H9 (cell line): ENCODE results near the gene ZNF609. TPM values are rescaled to one million over a fixed set of nuclear protein-coding genes. Genes with fewer than 3 reads are reported as not detected.

Source experiments
- DNase-seq: peaks from one replicate; pipeline ENCODE4 v3.0.0-alpha.2; 2017
- H2AFZ ChIP-seq: one replicate; pipeline ENCODE4 v1.6.1; 2013; ENCODE audit warnings: mild to moderate bottlenecking, low read length, control low read depth, moderate library complexity
- H2AK5ac ChIP-seq: 2 replicates; pipeline ENCODE4 v1.6.1; 2013; ENCODE audit warnings: low read length, control low read depth, mixed read lengths; ENCODE audit not compliant: insufficient read length
- H2BK120ac ChIP-seq: one replicate; pipeline ENCODE4 v1.6.1; 2013; ENCODE audit warnings: low read depth, mild to moderate bottlenecking, low read length, control low read depth, inconsistent platforms; ENCODE audit not compliant: poor library complexity, severe bottlenecking
- H2BK12ac ChIP-seq: 2 replicates; pipeline ENCODE4 v1.6.1; 2013; ENCODE audit warnings: low read length, control low read depth, mixed read lengths, low read depth; ENCODE audit not compliant: insufficient read length
- H2BK15ac ChIP-seq: 2 replicates; pipeline ENCODE4 v1.6.1; 2013; ENCODE audit warnings: low read depth, low read length, control low read depth
- H2BK20ac ChIP-seq: one replicate; pipeline ENCODE4 v1.6.1; 2013; ENCODE audit warnings: low read depth, mild to moderate bottlenecking, low read length, control low read depth, inconsistent platforms; ENCODE audit not compliant: poor library complexity, severe bottlenecking
- H2BK5ac ChIP-seq: 2 replicates; pipeline ENCODE4 v1.6.1; 2013; ENCODE audit warnings: low read length, control low read depth, mixed read lengths; ENCODE audit not compliant: insufficient read length
- H3K14ac ChIP-seq: 2 replicates; pipeline ENCODE4 v1.6.1; 2013; ENCODE audit warnings: low read length, control low read depth; ENCODE audit not compliant: insufficient read depth
- H3K18ac ChIP-seq: 2 replicates; pipeline ENCODE4 v1.6.1; 2013; ENCODE audit warnings: low read depth, mild to moderate bottlenecking, mixed read lengths, low read length, control low read depth; ENCODE audit not compliant: insufficient read length
- H3K23ac ChIP-seq: 2 replicates; pipeline ENCODE4 v1.6.1; 2013; ENCODE audit warnings: low read length, control low read depth, mixed read lengths, low read depth; ENCODE audit not compliant: insufficient read length
- H3K23me2 ChIP-seq: 2 replicates; pipeline ENCODE4 v1.6.1; 2013; ENCODE audit warnings: low read depth, mild to moderate bottlenecking, mixed read lengths, low read length, control low read depth; ENCODE audit not compliant: insufficient read length, poor library complexity, severe bottlenecking
- H3K27ac ChIP-seq: 2 replicates; pipeline ENCODE4 v1.5.1; 2013; ENCODE audit warnings: low read length, control low read depth, mixed read lengths, low read depth; ENCODE audit not compliant: insufficient read length
- H3K27me3 ChIP-seq: 2 replicates; pipeline ENCODE4 v1.6.1; 2013; ENCODE audit warnings: low read length, control low read depth, inconsistent platforms; ENCODE audit not compliant: insufficient read depth
- H3K4ac ChIP-seq: 2 replicates; pipeline ENCODE4 v1.6.1; 2013; ENCODE audit warnings: low read depth, mild to moderate bottlenecking, control low read depth, inconsistent platforms, low read length, moderate library complexity
- H3K4me1 ChIP-seq: 2 replicates; pipeline ENCODE4 v1.6.1; 2013; ENCODE audit warnings: low read length, control low read depth, inconsistent platforms; ENCODE audit not compliant: insufficient read depth
- H3K4me2 ChIP-seq: 2 replicates; pipeline ENCODE4 v1.6.1; 2013; ENCODE audit warnings: low read length, control low read depth, mixed read lengths; ENCODE audit not compliant: insufficient read length, insufficient read depth
- H3K56ac ChIP-seq: 2 replicates; pipeline ENCODE4 v1.6.1; 2013; ENCODE audit warnings: low read depth, mild to moderate bottlenecking, mixed read lengths, low read length, control low read depth; ENCODE audit not compliant: insufficient read length
- H3K79me1 ChIP-seq: 2 replicates; pipeline ENCODE4 v1.6.1; 2013; ENCODE audit warnings: low read depth, mild to moderate bottlenecking, moderate library complexity, low read length, control low read depth, inconsistent platforms; ENCODE audit not compliant: insufficient read depth, poor library complexity, severe bottlenecking
- H3K79me2 ChIP-seq: 2 replicates; pipeline ENCODE4 v1.6.1; 2013; ENCODE audit warnings: low read length, control low read depth, inconsistent platforms; ENCODE audit not compliant: insufficient read depth
- H3K9ac ChIP-seq: 2 replicates; pipeline ENCODE4 v1.6.1; 2013; ENCODE audit warnings: low read length, control low read depth, mixed read lengths; ENCODE audit not compliant: insufficient read length; ENCODE audit errors: extremely low read depth
- H3K9me3 ChIP-seq: one replicate; pipeline ENCODE4 v1.6.1; 2013; ENCODE audit warnings: low read depth, low read length, inconsistent platforms; ENCODE audit not compliant: control insufficient read depth
- H3T11ph ChIP-seq: one replicate; pipeline ENCODE4 v1.6.1; 2013; ENCODE audit warnings: mild to moderate bottlenecking, low read length, control low read depth, inconsistent platforms
- H4K20me1 ChIP-seq: one replicate; pipeline ENCODE4 v1.6.1; 2013; ENCODE audit not compliant: control insufficient read depth, insufficient read length, insufficient read depth
- H4K5ac ChIP-seq: 2 replicates; pipeline ENCODE4 v1.6.1; 2013; ENCODE audit warnings: low read depth, mild to moderate bottlenecking, mixed read lengths, low read length, control low read depth; ENCODE audit not compliant: insufficient read length
- H4K8ac ChIP-seq: replicated peaks from 2 replicates; pipeline ENCODE4 v1.6.1; 2013; ENCODE audit warnings: low read length, control low read depth, mixed read lengths, low read depth; ENCODE audit not compliant: insufficient read length
- H4K91ac ChIP-seq: 2 replicates; pipeline ENCODE4 v1.6.1; 2013; ENCODE audit warnings: low read depth, mild to moderate bottlenecking, moderate library complexity, mixed read lengths, low read length, control low read depth; ENCODE audit not compliant: insufficient read length
- H3K27ac Mint-ChIP-seq, 3 experiments: 2 replicates in 2 of 3; 3 replicates in 1 of 3; pipeline ENCODE4 v1.8.0; 2020 to 2021; ENCODE audit warnings: mixed read lengths in 3 of 3, mild to moderate bottlenecking in 1 of 3, moderate library complexity in 1 of 3
- H3K27me3 Mint-ChIP-seq: 2 replicates; pipeline ENCODE4 v1.8.0; 2021; ENCODE audit warnings: low read depth, mild to moderate bottlenecking, moderate library complexity, mixed read lengths
- H3K36me3 Mint-ChIP-seq, 3 experiments: 2 replicates in 2 of 3; 3 replicates in 1 of 3; pipeline ENCODE4 v1.8.0; 2020 to 2021; ENCODE audit warnings: low read depth in 3 of 3, mixed read lengths in 3 of 3; ENCODE audit not compliant: insufficient read depth in 1 of 3
- H3K4me1 Mint-ChIP-seq, 2 experiments: 2 replicates each; pipeline ENCODE4 v1.8.0; 2020; ENCODE audit warnings: mixed read lengths in 2 of 2
- H3K4me3 Mint-ChIP-seq, 2 experiments: 2 replicates in 1 of 2; 3 replicates in 1 of 2; pipeline ENCODE4 v1.8.0; 2020 to 2021; ENCODE audit warnings: mild to moderate bottlenecking in 2 of 2, mixed read lengths in 2 of 2, moderate library complexity in 1 of 2
- H3K9me3 Mint-ChIP-seq, 2 experiments: 2 replicates in 1 of 2; 3 replicates in 1 of 2; pipeline ENCODE4 v1.8.0; 2020; ENCODE audit warnings: mild to moderate bottlenecking in 2 of 2, mixed read lengths in 2 of 2, moderate library complexity in 1 of 2
- CTCF ChIP-seq: fragments of 200-600 bp; sonication (generic); conservative IDR thresholded peaks from 3 replicates; pipeline ENCODE4 v1.8.0; 2021; ENCODE audit warnings: antibody characterized with exemption, mild to moderate bottlenecking
- WGBS: extraction: QIAGEN DNeasy Blood & Tissue Kit; methylation state at CpG from one replicate; pipeline ENCODE4 v1.1.7; 2013; ENCODE audit warnings: missing lambda C conversion rate, low lambda C conversion rate, mixed read lengths; ENCODE audit not compliant: insufficient read length; ENCODE audit errors: extremely low coverage; 5-methylcytosine and 5-hydroxymethylcytosine counted together
- total RNA-seq: library from RNA; stranded (reverse); gene quantifications from 2 replicates; pipeline ENCODE4 v1.2.1, GENCODE V29; 2021

The ZNF609 gene
- total RNA-seq, 1 experiment from 2014 or later, result 45.3 TPM

- Histone ChIP-seq H2AFZ (no peak overlapping the region), H2AK5ac (no peak overlapping the region), H4K20me1 (no peaks in the 10 kb centered on the region), H3K4ac (no peak overlapping the region), H2BK12ac (no peak overlapping the region), H2BK15ac (no peak overlapping the region), H4K8ac (no peak overlapping the region), H2BK20ac (no peak overlapping the region), H3K27me3 (no peaks in the 10 kb centered on the region), H3K4me2 (no peak overlapping the region), H3K56ac (no peak overlapping the region), H2BK5ac (no peak overlapping the region), H3K23me2 (no peaks in the 10 kb centered on the region), H3K79me1 (peaks cover under 1% of the 10 kb centered on the region), H4K91ac (no peak overlapping the region), H3K9ac (no peak overlapping the region), H3T11ph (no peak overlapping the region), H3K27ac (no peak overlapping the region), H3K14ac (no peak overlapping the region), H3K9me3 (no peaks in the 10 kb centered on the region), H3K23ac (no peak overlapping the region), H3K4me1 (no peaks in the 10 kb centered on the region; the same call in 1 of the 2 replicates), H4K5ac (no peak overlapping the region), H3K79me2 (no peaks in the 10 kb centered on the region; the same call in 1 of the 2 replicates), H2BK120ac (no peak overlapping the region), H3K18ac (no peak overlapping the region)
- peaks cover 0 to 14% (median 10%) of the 10 kb centered on the region in 3 experiments; a peak in 2 of 7 replicates for H3K36me3 Mint-ChIP-seq
- no peaks in the 10 kb centered on the region for H3K27me3 Mint-ChIP-seq
- TF ChIP-seq CTCF, result no peak
- no CpG with 5 or more reads among the region's 1 CpG for WGBS
- peaks cover 11 to 15% of the 10 kb centered on the region in 2 experiments for H3K4me1 Mint-ChIP-seq
- H3K4me3 Mint-ChIP-seq, result no peak overlapping the region
- no peak overlapping the region for H3K27ac Mint-ChIP-seq
- no peaks in the 10 kb centered on the region for H3K9me3 Mint-ChIP-seq
- no peak for DNase-seq
Measured at GRCh38 chr15:64478863-64479262, 18.5 kb downstream of the ZNF609 start.
